WERI-Rb-1 (cell line): ENCODE results near the gene HOXA11.

Experiments used
- DNase-seq: peaks from one replicate; pipeline ENCODE4 v3.0.0-alpha.2; 2020
- H3K27ac ChIP-seq: fragments of 250-450 bp; sonication (Bioruptor Pico); 2 replicates; pipeline ENCODE4 v1.5.1; 2020; ENCODE audit warnings: mild to moderate bottlenecking, moderate library complexity
- H3K27me3 ChIP-seq: fragments of 250-450 bp; sonication (Bioruptor Pico); 2 replicates; pipeline ENCODE4 v1.5.1; 2021; ENCODE audit warnings: mild to moderate bottlenecking, low read depth, moderate library complexity; ENCODE audit not compliant: insufficient read depth, severe bottlenecking
- H3K36me3 ChIP-seq: fragments of 250-450 bp; sonication (Bioruptor Pico); 2 replicates; pipeline ENCODE4 v1.5.1; 2020; ENCODE audit warnings: mild to moderate bottlenecking, moderate library complexity
- H3K4me3 ChIP-seq: 2 replicates; pipeline ENCODE4 v1.5.1; 2011; ENCODE audit warnings: low read depth, mild to moderate bottlenecking, control low read depth, low read length
- H3K9me3 ChIP-seq: fragments of 250-450 bp; sonication (Bioruptor Pico); 2 replicates; pipeline ENCODE4 v1.5.1; 2021; ENCODE audit warnings: mild to moderate bottlenecking, moderate library complexity; ENCODE audit not compliant: severe bottlenecking
- TF ChIP-seq, protein P1 (sequence below): IDR thresholded peaks from 2 replicates; pipeline ENCODE4 v1.5.1; 2011; ENCODE audit warnings: low read depth, mild to moderate bottlenecking, control low read depth, inconsistent platforms, low read length

The HOXA11 gene

DNA sequence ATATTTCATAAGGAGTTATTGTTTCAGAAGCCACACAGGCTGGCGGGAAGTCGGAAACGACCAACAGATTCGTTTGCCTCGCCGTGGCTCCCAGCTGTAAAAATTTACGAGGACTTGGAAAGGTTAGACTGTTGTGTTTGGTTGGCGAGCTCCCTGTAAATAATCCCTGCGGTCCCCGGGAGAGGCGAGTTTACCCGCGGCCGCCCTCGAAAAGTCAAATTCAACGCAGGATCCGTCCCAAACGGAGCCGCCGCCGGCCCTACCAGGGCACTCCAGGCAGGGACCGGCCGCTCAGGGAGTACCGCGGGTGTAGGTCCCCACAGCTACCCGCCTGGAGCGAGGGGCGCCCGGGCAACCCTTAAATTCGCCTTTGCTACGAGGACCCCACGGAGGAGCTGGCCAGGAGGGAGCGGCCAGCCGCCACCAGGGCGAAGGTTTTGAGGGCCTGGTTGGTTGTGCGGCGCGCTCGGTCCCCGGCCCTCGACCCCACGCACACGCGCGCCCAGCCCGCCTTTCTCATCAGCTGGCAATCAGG lies 19.0 kb downstream of the HOXA11 start:
- no peak for DNase-seq
- Histone ChIP-seq H3K27me3 (peaks cover 62% of the 10 kb centered on the region), H3K9me3 (peaks cover 21% of the 10 kb centered on the region), H3K36me3 (no peaks in the 10 kb centered on the region), H3K27ac (no peak overlapping the region), H3K4me3 (peak overlapping the region; percentile 26)
- TF ChIP-seq, protein P1, sequence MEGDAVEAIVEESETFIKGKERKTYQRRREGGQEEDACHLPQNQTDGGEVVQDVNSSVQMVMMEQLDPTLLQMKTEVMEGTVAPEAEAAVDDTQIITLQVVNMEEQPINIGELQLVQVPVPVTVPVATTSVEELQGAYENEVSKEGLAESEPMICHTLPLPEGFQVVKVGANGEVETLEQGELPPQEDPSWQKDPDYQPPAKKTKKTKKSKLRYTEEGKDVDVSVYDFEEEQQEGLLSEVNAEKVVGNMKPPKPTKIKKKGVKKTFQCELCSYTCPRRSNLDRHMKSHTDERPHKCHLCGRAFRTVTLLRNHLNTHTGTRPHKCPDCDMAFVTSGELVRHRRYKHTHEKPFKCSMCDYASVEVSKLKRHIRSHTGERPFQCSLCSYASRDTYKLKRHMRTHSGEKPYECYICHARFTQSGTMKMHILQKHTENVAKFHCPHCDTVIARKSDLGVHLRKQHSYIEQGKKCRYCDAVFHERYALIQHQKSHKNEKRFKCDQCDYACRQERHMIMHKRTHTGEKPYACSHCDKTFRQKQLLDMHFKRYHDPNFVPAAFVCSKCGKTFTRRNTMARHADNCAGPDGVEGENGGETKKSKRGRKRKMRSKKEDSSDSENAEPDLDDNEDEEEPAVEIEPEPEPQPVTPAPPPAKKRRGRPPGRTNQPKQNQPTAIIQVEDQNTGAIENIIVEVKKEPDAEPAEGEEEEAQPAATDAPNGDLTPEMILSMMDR = no peak

DNA sequence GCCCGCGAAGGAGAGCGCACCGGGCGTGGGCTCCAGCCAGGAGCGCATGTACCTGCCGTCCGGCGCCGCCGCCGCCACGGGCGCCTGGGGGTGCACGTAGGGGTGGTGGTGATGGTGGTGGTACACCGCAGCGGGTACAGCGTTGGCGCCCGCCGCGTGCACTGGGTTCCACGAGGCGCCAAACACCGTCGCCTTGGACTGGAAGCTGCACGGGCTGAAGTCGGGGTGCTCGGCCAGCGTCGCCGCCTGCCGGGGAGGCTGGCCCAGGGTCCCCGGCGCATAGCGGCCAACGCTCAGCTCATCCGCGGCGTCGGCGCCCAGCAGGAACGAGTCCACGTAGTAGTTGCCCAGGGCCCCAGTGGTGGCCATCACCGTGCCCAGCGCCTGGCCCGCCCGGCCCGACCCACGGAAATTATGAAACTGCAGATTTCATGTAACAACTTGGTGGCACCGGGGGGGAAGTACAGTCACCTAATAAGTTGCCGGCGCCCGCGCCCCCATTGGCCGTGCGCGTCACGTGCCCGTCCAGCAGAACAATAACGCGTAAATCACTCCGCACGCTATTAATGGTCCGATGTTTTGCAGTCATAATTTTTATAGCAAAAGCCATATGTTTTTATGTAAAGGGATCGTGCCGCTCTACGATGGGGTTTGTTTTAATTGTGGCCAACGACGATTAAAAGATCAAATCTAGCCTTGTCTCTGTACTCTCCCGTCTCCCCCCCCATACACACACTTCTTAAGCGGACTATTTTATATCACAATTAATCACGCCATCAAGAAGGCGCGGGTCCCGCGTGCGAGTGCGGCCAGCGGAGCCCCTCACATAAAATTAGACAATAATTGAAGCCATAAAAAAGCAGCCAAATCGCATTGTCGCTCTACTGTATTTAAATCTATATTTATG lies 19.7 kb downstream of the HOXA11 start, which contains the start of gene HOXA9:
HOXA9 (minus strand) TSS at position 449 of the 907 bp plus-strand sequence; CDS start at position 369, 80 bp downstream.
- peaks cover 21% of the 10 kb centered on the region for H3K9me3 ChIP-seq
- H3K27ac ChIP-seq = no peak within 1 kb of the TSS
- TF ChIP-seq, protein P1 = no peak
- DNase-seq = no peak
- H3K27me3 ChIP-seq = peaks cover 60% of the 10 kb centered on the region
- H3K36me3 ChIP-seq = no peaks in the 10 kb centered on the region
- H3K4me3 ChIP-seq = peak within 1 kb of the TSS; percentile 26

DNA sequence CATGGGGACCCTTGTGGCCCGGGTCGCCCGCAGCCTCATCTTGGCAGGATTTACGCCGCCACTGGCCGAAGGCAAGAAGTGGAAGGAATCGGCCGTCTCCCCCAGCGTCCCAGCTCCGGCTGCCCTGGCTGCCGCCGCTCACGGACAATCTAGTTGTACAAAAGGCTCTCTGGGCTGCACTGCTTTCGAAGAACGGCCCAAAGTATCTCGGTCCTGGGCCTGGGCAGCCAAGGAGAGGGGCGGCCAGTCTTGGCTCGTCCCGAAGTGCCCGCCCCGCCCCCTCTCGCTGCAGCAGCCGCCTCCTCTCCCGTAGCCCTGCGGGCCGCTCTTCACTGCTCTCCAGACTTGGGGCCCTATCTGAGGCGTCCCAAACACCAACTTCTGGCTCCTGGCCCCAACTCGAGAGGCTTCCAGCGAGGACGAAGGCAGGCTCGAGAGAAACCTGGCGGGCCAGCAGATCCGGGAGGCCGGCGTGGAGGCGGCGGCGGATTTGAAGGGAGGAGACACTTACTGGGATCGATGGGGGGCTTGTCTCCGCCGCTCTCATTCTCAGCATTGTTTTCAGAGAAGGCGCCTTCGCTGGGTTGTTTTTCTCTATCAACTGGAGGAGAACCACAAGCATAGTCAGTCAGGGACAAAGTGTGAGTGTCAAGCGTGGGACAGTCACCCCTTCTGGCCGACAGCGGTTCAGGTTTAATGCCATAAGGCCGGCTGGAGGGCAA lies 20.5 kb downstream of the HOXA11 start:
- H3K27ac ChIP-seq = no peak overlapping the region
- H3K4me3 ChIP-seq = no peak overlapping the region
- TF ChIP-seq, protein P1 = no peak
- no peak for DNase-seq
- H3K27me3 ChIP-seq = peaks cover 55% of the 10 kb centered on the region
- H3K9me3 ChIP-seq = peaks cover 21% of the 10 kb centered on the region
- H3K36me3 ChIP-seq = no peaks in the 10 kb centered on the region

DNA sequence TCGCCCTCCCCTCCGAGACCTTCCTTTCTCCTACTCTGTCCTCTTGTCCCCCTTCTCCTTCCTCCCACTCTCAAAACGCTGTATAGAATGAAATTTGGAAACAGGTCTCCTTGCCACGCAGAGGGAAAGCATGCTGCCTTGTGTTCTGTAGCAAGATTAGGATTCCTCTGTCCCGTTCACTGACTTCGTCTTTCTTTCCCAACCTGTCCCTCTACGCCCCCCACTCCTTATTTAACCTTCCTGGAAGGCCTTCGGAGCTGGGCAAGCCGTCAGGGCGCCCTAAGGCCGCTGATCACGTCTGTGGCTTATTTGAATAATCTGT lies 21.0 kb downstream of the HOXA11 start:
- Histone ChIP-seq H3K36me3 (no peaks in the 10 kb centered on the region), H3K4me3 (no peak overlapping the region), H3K27me3 (peaks cover 55% of the 10 kb centered on the region), H3K27ac (no peak overlapping the region), H3K9me3 (peaks cover 21% of the 10 kb centered on the region)
- TF ChIP-seq, protein P1 = no peak
- DNase-seq = no peak

DNA sequence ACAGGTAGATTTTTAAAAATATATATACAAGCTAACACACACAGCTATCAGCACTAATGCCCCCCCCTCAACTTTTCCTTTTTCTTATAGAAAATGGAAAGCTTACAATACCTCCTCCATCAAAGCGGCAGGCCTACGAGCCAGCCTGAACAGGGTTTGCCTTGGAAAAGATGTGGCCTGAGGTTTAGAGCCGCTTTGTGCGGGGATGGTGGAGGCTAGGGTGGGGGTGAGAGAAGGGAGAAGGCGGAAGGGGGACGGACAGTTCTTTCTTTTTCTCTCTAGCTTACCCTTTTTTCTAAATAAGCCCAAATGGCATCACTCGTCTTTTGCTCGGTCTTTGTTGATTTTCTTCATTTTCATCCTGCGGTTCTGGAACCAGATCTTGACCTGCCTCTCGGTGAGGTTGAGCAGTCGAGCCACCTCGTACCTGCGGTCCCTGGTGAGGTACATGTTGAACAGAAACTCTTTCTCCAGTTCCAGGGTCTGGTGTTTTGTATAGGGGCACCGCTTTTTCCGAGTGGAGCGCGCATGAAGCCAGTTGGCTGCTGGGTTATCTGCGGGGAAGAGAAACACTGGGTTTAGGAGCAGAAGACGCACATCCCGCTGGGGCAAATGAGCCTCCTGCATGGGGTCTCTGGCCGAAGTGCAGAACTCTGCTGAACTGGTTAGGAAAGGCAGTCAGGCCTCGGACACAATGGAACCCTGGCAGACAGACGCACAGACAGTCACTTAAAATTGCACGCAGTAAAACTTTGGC lies 21.6 kb downstream of the HOXA11 start:
- H3K9me3 ChIP-seq = peaks cover 21% of the 10 kb centered on the region
- no peak overlapping the region for H3K4me3 ChIP-seq
- H3K36me3 ChIP-seq = no peaks in the 10 kb centered on the region
- TF ChIP-seq, protein P1 = no peak
- H3K27ac ChIP-seq = no peak overlapping the region
- peaks cover 53% of the 10 kb centered on the region for H3K27me3 ChIP-seq
- no peak for DNase-seq
